HG03103 (cell line): ENCODE measurements around the gene EIF5B.
"Not testable (repeated sequence)": the region's sequence is repeated elsewhere in the genome, so short reads cannot be mapped to it uniquely, and the experiment has no call there.

Source experiments
- ATAC-seq: cut with Tn5 transposase; IDR thresholded peaks from one replicate; pipeline ENCODE4 v1.9.1; 2021; ENCODE audit warnings: low read depth; ENCODE audit not compliant: unreplicated experiment

EIF5B gene

GRCh38 chr2:99337113-99338028 lies at the start of gene EIF5B:
TSS of gene EIF5B (plus strand) at chr2:99337389. CDS start at chr2:99337555, 166 bp downstream.
- ATAC-seq, result peak; percentile 47

GRCh38 chr2:99297994-99298393 lies 39.2 kb upstream of the EIF5B start:
- no peak for ATAC-seq

- ATAC-seq, result no peak
These were observed 37.6 kb upstream of the EIF5B start for GRCh38 chr2:99299580-99299979.

- ATAC-seq, result not testable (repeated sequence)
These were observed 36.1 kb upstream of the EIF5B start, which contains the start of gene LYG1 for GRCh38 chr2:99301097-99301496. TSS of gene LYG1 (minus strand) at chr2:99301197. CDS start at chr2:99295670, 5,527 bp downstream.

GRCh38 chr2:99317161-99317872 lies 19.9 kb upstream of the EIF5B start:
- ATAC-seq, result no peak

GRCh38 chr2:99317873-99318200 lies 19.4 kb upstream of the EIF5B start:
- not testable (repeated sequence) for ATAC-seq

GRCh38 chr2:99325384-99325783 lies 11.8 kb upstream of the EIF5B start:
- ATAC-seq, result no peak

- ATAC-seq, result peak; percentile 64
These were observed 1.0 kb upstream of the EIF5B start, which contains the start of gene TXNDC9 for GRCh38 chr2:99335911-99336803. TSS of gene TXNDC9 (minus strand) at chr2:99336333. CDS start at chr2:99333210, 3,123 bp downstream.

GRCh38 chr2:99336804-99337112 lies 431 bp upstream of the EIF5B start:
- peak; percentile 1 for ATAC-seq

GRCh38 chr2:99338029-99338585 lies 918 bp downstream of the EIF5B start:
- ATAC-seq, result no peak

- ATAC-seq, result no peak
These were observed 3.6 kb downstream of the EIF5B start for GRCh38 chr2:99340669-99341236.

GRCh38 chr2:99342536-99342935 lies 5.3 kb downstream of the EIF5B start:
- ATAC-seq, result no peak

GRCh38 chr2:99345446-99345845 lies 8.3 kb downstream of the EIF5B start:
- not testable (repeated sequence) for ATAC-seq

- no peak for ATAC-seq
These were observed 9.0 kb downstream of the EIF5B start for GRCh38 chr2:99346218-99346617.

GRCh38 chr2:99348173-99348572 lies 11.0 kb downstream of the EIF5B start:
- peak; percentile 66 for ATAC-seq

- ATAC-seq, result no peak
These were observed 13.0 kb downstream of the EIF5B start for GRCh38 chr2:99350194-99350593.

GRCh38 chr2:99354070-99354469 lies 16.9 kb downstream of the EIF5B start:
- no peak for ATAC-seq

- ATAC-seq, result not testable (repeated sequence)
These were observed 17.6 kb downstream of the EIF5B start for GRCh38 chr2:99354825-99355224.

GRCh38 chr2:99356853-99357252 lies 19.7 kb downstream of the EIF5B start:
- ATAC-seq, result no peak

- no peak for ATAC-seq
These were observed 28.5 kb downstream of the EIF5B start for GRCh38 chr2:99365661-99366060.
